ENCODE results near the gene KRTAP10-1.

DNA sequence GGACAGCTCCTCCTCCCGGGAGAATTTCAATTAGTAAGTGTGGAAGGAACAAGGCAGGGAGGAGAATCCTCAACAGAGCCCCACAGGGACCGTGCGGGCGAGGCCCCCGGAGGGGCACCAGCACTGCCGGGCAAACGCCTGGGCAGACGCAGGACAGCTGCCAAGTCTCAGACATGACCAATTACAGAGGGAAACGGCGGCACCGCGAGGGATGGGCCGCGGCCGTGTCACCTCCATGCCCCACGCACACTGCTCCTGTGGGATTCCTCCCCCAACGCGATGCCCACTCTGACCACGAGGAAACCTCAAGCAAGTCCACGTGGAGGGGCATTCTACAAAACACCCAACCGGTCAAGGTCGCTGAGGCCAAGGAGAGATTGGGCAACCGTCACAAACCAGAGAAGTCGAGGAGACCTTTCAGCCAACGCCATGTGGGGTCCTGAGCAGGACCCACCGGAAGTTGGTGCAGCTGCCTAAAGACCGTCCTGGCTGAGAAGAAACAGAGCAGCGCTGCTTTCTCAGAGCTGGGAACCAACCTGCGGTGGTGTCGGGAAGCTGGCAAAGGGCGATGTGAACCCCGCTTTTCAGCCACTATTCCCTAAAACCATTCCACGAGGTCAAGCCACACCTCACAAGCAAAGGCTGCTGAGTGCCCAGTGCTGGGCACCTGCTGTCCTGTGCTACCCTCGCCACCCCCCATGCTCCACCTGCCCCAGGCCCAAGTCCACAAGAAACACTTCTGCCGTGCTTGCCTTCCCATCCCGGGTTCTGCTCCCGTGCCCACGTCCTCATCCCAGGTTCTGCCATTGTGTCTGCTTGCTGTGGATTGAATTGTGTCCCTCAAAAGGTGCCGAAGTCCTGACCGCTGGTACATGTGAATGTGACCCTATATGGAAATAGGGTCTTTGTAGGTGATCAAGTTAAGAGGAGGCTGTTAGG, 32.1 kb upstream of the KRTAP10-1 start:
- TF ChIP-seq, protein P1, sequence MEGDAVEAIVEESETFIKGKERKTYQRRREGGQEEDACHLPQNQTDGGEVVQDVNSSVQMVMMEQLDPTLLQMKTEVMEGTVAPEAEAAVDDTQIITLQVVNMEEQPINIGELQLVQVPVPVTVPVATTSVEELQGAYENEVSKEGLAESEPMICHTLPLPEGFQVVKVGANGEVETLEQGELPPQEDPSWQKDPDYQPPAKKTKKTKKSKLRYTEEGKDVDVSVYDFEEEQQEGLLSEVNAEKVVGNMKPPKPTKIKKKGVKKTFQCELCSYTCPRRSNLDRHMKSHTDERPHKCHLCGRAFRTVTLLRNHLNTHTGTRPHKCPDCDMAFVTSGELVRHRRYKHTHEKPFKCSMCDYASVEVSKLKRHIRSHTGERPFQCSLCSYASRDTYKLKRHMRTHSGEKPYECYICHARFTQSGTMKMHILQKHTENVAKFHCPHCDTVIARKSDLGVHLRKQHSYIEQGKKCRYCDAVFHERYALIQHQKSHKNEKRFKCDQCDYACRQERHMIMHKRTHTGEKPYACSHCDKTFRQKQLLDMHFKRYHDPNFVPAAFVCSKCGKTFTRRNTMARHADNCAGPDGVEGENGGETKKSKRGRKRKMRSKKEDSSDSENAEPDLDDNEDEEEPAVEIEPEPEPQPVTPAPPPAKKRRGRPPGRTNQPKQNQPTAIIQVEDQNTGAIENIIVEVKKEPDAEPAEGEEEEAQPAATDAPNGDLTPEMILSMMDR (conservative IDR thresholded peaks at IDR 0.05; ENCODE audit: low read depth, low read length): no peak
- TF ChIP-seq EZH2 (IDR thresholded peaks at IDR 0.05; ENCODE audit: borderline replicate concordance, low read depth, low read length, poor library complexity, severe bottlenecking): no peak

Data from A673 (cell line).